A673 (cell line): ENCODE measurements around the gene CFP. TPM values are rescaled to one million over a fixed set of nuclear protein-coding genes. Genes with fewer than 3 reads are reported as not detected.

Experiments used
- BruUV-seq: library from RNA; stranded (reverse); fragments of 400-500 nt; replicated peaks from 2 replicates; lab custom pipeline; 2021; lab: Mats Ljungman, UMichigan
- CTCF ChIA-PET: fragments of 300-600 bp; sonication (Branson Sonifier 250); formaldehyde crosslinking; loops from one replicate; lab custom pipeline; 2022; ENCODE audit warnings: antibody characterized with exemption; lab: Charles Lee
- POLR2A ChIA-PET: fragments of 300-600 bp; sonication (Branson Sonifier 250); formaldehyde crosslinking; loops from one replicate; lab custom pipeline; 2022; ENCODE audit warnings: antibody characterized with exemption; ENCODE audit not compliant: low non-redundant PET; lab: Charles Lee
- DNase-seq: peaks from one replicate; pipeline ENCODE4 v3.0.0-alpha.2; 2015; ENCODE audit warnings: low spot score
- H3K27ac ChIP-seq: fragments of 200-600 bp; sonication (generic); 2 replicates; pipeline ENCODE4 v1.5.1; 2016; ENCODE audit warnings: mixed run types, low read depth, mild to moderate bottlenecking, mixed read lengths, antibody characterized with exemption, low read length; ENCODE audit not compliant: poor library complexity, severe bottlenecking
- H3K27me3 ChIP-seq: fragments of 200-600 bp; sonication (generic); replicated peaks from 2 replicates; pipeline ENCODE4 v1.6.1; 2017; ENCODE audit warnings: mixed run types, low read depth, mild to moderate bottlenecking, mixed read lengths, antibody characterized with exemption, low read length; ENCODE audit not compliant: insufficient read depth, poor library complexity
- H3K36me3 ChIP-seq: fragments of 200-600 bp; sonication (generic); 2 replicates; pipeline ENCODE4 v1.6.1; 2016; ENCODE audit warnings: mixed run types, mild to moderate bottlenecking, mixed read lengths, antibody characterized with exemption, low read length; ENCODE audit not compliant: insufficient read depth, poor library complexity, severe bottlenecking
- H3K4me1 ChIP-seq: fragments of 200-600 bp; sonication (generic); 2 replicates; pipeline ENCODE4 v1.6.1; 2017; ENCODE audit warnings: mixed run types, mild to moderate bottlenecking, mixed read lengths, antibody characterized with exemption, low read length; ENCODE audit not compliant: insufficient read depth, poor library complexity, severe bottlenecking
- H3K4me3 ChIP-seq: fragments of 200-600 bp; sonication (generic); 2 replicates; pipeline ENCODE4 v1.5.1; 2016; ENCODE audit warnings: low read depth, mixed run types, mild to moderate bottlenecking, mixed read lengths, low read length; ENCODE audit not compliant: poor library complexity, severe bottlenecking
- H3K9me3 ChIP-seq: fragments of 200-600 bp; sonication (generic); 2 replicates; pipeline ENCODE4 v1.6.1; 2016; ENCODE audit warnings: mixed run types, low read depth, mild to moderate bottlenecking, mixed read lengths, antibody characterized with exemption, low read length; ENCODE audit not compliant: poor library complexity, severe bottlenecking
- CTCF ChIP-seq: fragments of 300-800, 200-600 bp; sonication (generic); conservative IDR thresholded peaks from 2 replicates; pipeline ENCODE4 v1.5.1; 2017; ENCODE audit warnings: low read depth, mild to moderate bottlenecking, antibody characterized with exemption, low read length, moderate library complexity, mixed read lengths
- EZH2 ChIP-seq: fragments of 200-600 bp; sonication (generic); IDR thresholded peaks from 2 replicates; pipeline ENCODE4 v1.6.1; 2017; ENCODE audit warnings: borderline replicate concordance, low read depth, mild to moderate bottlenecking, mixed read lengths, antibody characterized with exemption, low read length; ENCODE audit not compliant: poor library complexity, severe bottlenecking
- intact Hi-C: fragments of 100-400 bp; cut with micrococcal nuclease; formaldehyde crosslinking; loops from one replicate; pipeline ENCODE4 v1.10.0; 2022; ENCODE audit not compliant: unreplicated experiment
- microRNA-seq: library from miRNA; unstranded; fragments of <30 nt; microRNA quantifications from one replicate; pipeline ENCODE4 v1.2.0, GENCODE V29; 2021
- total RNA-seq: library from RNA; stranded (reverse); gene quantifications from 2 replicates; pipeline ENCODE4 v1.2.3, GENCODE V29; 2021

Gene CFP
- total RNA-seq, 1 experiment from 2014 or later = 2.3 TPM

GRCh38 chrX:47574547-47575301 lies 55.0 kb downstream of the CFP start:
- TF ChIP-seq EZH2 = no peak
- TF ChIP-seq CTCF = no peak
- no TSS peak for BruUV-seq
- intact Hi-C loops = no loop called here
- H3K27ac ChIP-seq = no peak overlapping the region
- ChIA-PET POLR2A (no interaction called here), CTCF (no interaction called here)
- peaks cover 6% of the 10 kb centered on the region for H3K36me3 ChIP-seq
- H3K4me3 ChIP-seq = no peak overlapping the region
- H3K4me1 ChIP-seq = no peaks in the 10 kb centered on the region
- H3K9me3 ChIP-seq = no peaks in the 10 kb centered on the region
- no peaks in the 10 kb centered on the region for H3K27me3 ChIP-seq
- no peak for DNase-seq

- H3K27ac ChIP-seq = no peak overlapping the region
- CTCF ChIA-PET = no interaction called here
- no peak for TF ChIP-seq EZH2
- no peak for TF ChIP-seq CTCF
- no peaks in the 10 kb centered on the region for H3K27me3 ChIP-seq
- no peak overlapping the region for H3K4me3 ChIP-seq
- DNase-seq = no peak
- no TSS peak for BruUV-seq
- H3K9me3 ChIP-seq = no peaks in the 10 kb centered on the region
- H3K36me3 ChIP-seq = peaks cover 6% of the 10 kb centered on the region
- intact Hi-C loops = no loop called here
- no peaks in the 10 kb centered on the region for H3K4me1 ChIP-seq
- POLR2A ChIA-PET = no interaction called here
These were observed 55.6 kb downstream of the CFP start for GRCh38 chrX:47574076-47574546.

GRCh38 chrX:47573341-47574075 lies 56.2 kb downstream of the CFP start:
- H3K36me3 ChIP-seq = peaks cover 6% of the 10 kb centered on the region
- TF ChIP-seq EZH2 (no peak), CTCF (no peak)
- BruUV-seq = no TSS peak
- H3K4me3 ChIP-seq = no peak overlapping the region
- no peaks in the 10 kb centered on the region for H3K9me3 ChIP-seq
- intact Hi-C loops = no loop called here
- ChIA-PET POLR2A (no interaction called here), CTCF (no interaction called here)
- DNase-seq = no peak
- H3K4me1 ChIP-seq = no peaks in the 10 kb centered on the region
- no peaks in the 10 kb centered on the region for H3K27me3 ChIP-seq
- H3K27ac ChIP-seq = no peak overlapping the region

Small RNA genes lying within 50 kb of the gene (microRNA-seq; reads per million reads assigned to microRNA genes)
- gene MIR4769 = 0.81 reads per million

Other genes with a start within 250 kb of the CFP start
- 6.4 and 6.8 TPM in 2 replicates for gene ZNF41, start 146.7 kb downstream of the CFP start, total RNA-seq
- gene ARAF, start 68.7 kb downstream of the CFP start, total RNA-seq = 60.0 and 60.9 TPM in 2 replicates
- 386 and 471 TPM in 2 replicates for gene TIMP1, start 47.5 kb downstream of the CFP start, total RNA-seq
- gene SYN1, start 10.1 kb downstream of the CFP start, total RNA-seq = 8.1 and 9.2 TPM in 2 replicates
- 47.6 and 49.7 TPM in 2 replicates for gene ELK1, start 20.6 kb upstream of the CFP start, total RNA-seq
- 88.1 and 110 TPM in 2 replicates for gene UXT, start 29.2 kb upstream of the CFP start, total RNA-seq
- 11.2 and 12.3 TPM in 2 replicates for gene ZNF81, start 207.0 kb upstream of the CFP start, total RNA-seq